HEK293 (cell line): ENCODE results near the gene EXOSC5.

Experiments used
- CTCF ChIA-PET: fragments of 350-600 bp; formaldehyde crosslinking; extraction: SDS; loops from one replicate; lab custom pipeline; 2021; ENCODE audit warnings: antibody characterized with exemption; lab: Yijun Ruan, JAX
- POLR2A ChIA-PET: fragments of 300-600 bp; formaldehyde crosslinking; extraction: SDS; loops from one replicate; lab custom pipeline; 2020; ENCODE audit warnings: antibody characterized with exemption, inconsistent platforms; lab: Yijun Ruan, JAX
- H3K27ac ChIP-seq: fragments of 200-500 bp; sonication (Bioruptor generic); 2 replicates; pipeline ENCODE4 v1.5.1; 2014; ENCODE audit warnings: low read depth, low read length, control low read depth, inconsistent platforms; ENCODE audit errors: extremely low read depth
- H3K36me3 ChIP-seq, 2 experiments: fragments of 200-500 bp in 1 of 2; sonication (Bioruptor generic) in 1 of 2; 1 replicate in 1 of 2; 2 replicates in 1 of 2; pipeline ENCODE4 v1.5.1; 2014 to 2017; ENCODE audit warnings: inconsistent platforms in 2 of 2, low read length in 2 of 2; ENCODE audit not compliant: control insufficient read depth in 2 of 2, insufficient read depth in 1 of 2
- H3K4me1 ChIP-seq: fragments of 200-500 bp; sonication (Bioruptor generic); 2 replicates; pipeline ENCODE4 v1.5.1; 2014; ENCODE audit warnings: mild to moderate bottlenecking, low read length, inconsistent platforms; ENCODE audit not compliant: control insufficient read depth, insufficient read depth
- H3K4me3 ChIP-seq: 2 replicates; pipeline ENCODE4 v1.5.1; 2011; ENCODE audit warnings: low read depth, mild to moderate bottlenecking, control low read depth, low read length, moderate library complexity
- H3K9me3 ChIP-seq: fragments of 200-500 bp; sonication (Bioruptor generic); 2 replicates; pipeline ENCODE4 v1.5.1; 2014; ENCODE audit warnings: low read depth, low read length, inconsistent platforms; ENCODE audit not compliant: control insufficient read depth, insufficient read depth
- EGR2 ChIP-seq: fragments of 450-650 bp; formaldehyde crosslinking; IDR thresholded peaks from 2 replicates; pipeline ENCODE4 v1.5.1; 2016; ENCODE audit warnings: low read depth, missing biosample characterization, missing genetic modification characterization
- GFI1B ChIP-seq: fragments of 450-650 bp; formaldehyde crosslinking; IDR thresholded peaks from 2 replicates; pipeline ENCODE4 v1.5.1; 2016; ENCODE audit warnings: missing biosample characterization, missing genetic modification characterization
- GLIS1 ChIP-seq: fragments of 450-650 bp; formaldehyde crosslinking; IDR thresholded peaks from 2 replicates; pipeline ENCODE4 v1.5.1; 2016; ENCODE audit warnings: missing biosample characterization, missing genetic modification characterization
- GLIS2 ChIP-seq: fragments of 450-650 bp; formaldehyde crosslinking; IDR thresholded peaks from 2 replicates; pipeline ENCODE4 v1.5.1; 2016; ENCODE audit warnings: missing biosample characterization, missing genetic modification characterization
- HOXC10 ChIP-seq: sonication (generic); formaldehyde crosslinking; IDR thresholded peaks from 2 replicates; pipeline ENCODE4 v1.8.1; 2023; ENCODE audit warnings: mild to moderate bottlenecking, missing genetic modification reagents
- KLF16 ChIP-seq: fragments of 450-650 bp; formaldehyde crosslinking; IDR thresholded peaks from 2 replicates; pipeline ENCODE4 v1.5.1; 2017; ENCODE audit warnings: missing biosample characterization, missing genetic modification characterization
- MYNN ChIP-seq: fragments of 450-650 bp; formaldehyde crosslinking; IDR thresholded peaks from 2 replicates; pipeline ENCODE4 v1.5.1; 2016; ENCODE audit warnings: missing biosample characterization, missing genetic modification characterization, borderline replicate concordance
- OVOL3 ChIP-seq: fragments of 450-650 bp; formaldehyde crosslinking; IDR thresholded peaks from 2 replicates; pipeline ENCODE4 v1.5.1; 2016; ENCODE audit warnings: missing biosample characterization, missing genetic modification characterization
- PRDM1 ChIP-seq: fragments of 450-650 bp; formaldehyde crosslinking; IDR thresholded peaks from 2 replicates; pipeline ENCODE4; 2016; ENCODE audit warnings: missing biosample characterization, missing genetic modification characterization
- SCRT1 ChIP-seq: fragments of 450-650 bp; formaldehyde crosslinking; IDR thresholded peaks from 2 replicates; pipeline ENCODE4 v1.5.1; 2016; ENCODE audit warnings: missing biosample characterization, missing genetic modification characterization, borderline replicate concordance
- SETDB1 ChIP-seq: IDR thresholded peaks from one replicate; pipeline ENCODE4 v1.6.1; 2017; ENCODE audit warnings: mild to moderate bottlenecking, low read length, moderate library complexity, mixed read lengths; ENCODE audit not compliant: insufficient read length
- ZFP37 ChIP-seq: fragments of 450-650 bp; formaldehyde crosslinking; IDR thresholded peaks from 2 replicates; pipeline ENCODE4 v1.5.1; 2016; ENCODE audit warnings: missing biosample characterization, missing genetic modification characterization
- ZFP41 ChIP-seq: fragments of 450-650 bp; formaldehyde crosslinking; IDR thresholded peaks from 2 replicates; pipeline ENCODE4 v1.5.1; 2016; ENCODE audit warnings: missing biosample characterization, missing genetic modification characterization, borderline replicate concordance
- ZNF114 ChIP-seq: fragments of 450-650 bp; formaldehyde crosslinking; IDR thresholded peaks from 2 replicates; pipeline ENCODE4 v1.5.0; 2017; ENCODE audit warnings: missing biosample characterization, missing genetic modification characterization
- ZNF121 ChIP-seq: fragments of 450-650 bp; formaldehyde crosslinking; IDR thresholded peaks from 2 replicates; pipeline ENCODE4 v1.5.1; 2016; ENCODE audit warnings: missing biosample characterization, missing genetic modification characterization
- ZNF155 ChIP-seq: fragments of 450-650 bp; formaldehyde crosslinking; IDR thresholded peaks from 2 replicates; pipeline ENCODE4 v1.5.1; 2016; ENCODE audit warnings: missing biosample characterization, missing genetic modification characterization
- ZNF157 ChIP-seq: fragments of 450-650 bp; formaldehyde crosslinking; IDR thresholded peaks from 2 replicates; pipeline ENCODE4 v1.5.1; 2016; ENCODE audit warnings: missing biosample characterization, missing genetic modification characterization
- ZNF184 ChIP-seq: fragments of 450-650 bp; IDR thresholded peaks from 2 replicates; pipeline ENCODE4 v1.5.1; 2018; ENCODE audit warnings: missing biosample characterization, mild to moderate bottlenecking, missing genetic modification characterization
- ZNF19 ChIP-seq: fragments of 450-650 bp; formaldehyde crosslinking; IDR thresholded peaks from 2 replicates; pipeline ENCODE4; 2016; ENCODE audit warnings: missing biosample characterization, missing genetic modification characterization, low read depth
- ZNF221 ChIP-seq: fragments of 450-650 bp; formaldehyde crosslinking; IDR thresholded peaks from 2 replicates; pipeline ENCODE4 v1.5.1; 2017; ENCODE audit warnings: missing biosample characterization, missing genetic modification characterization, borderline replicate concordance
- ZNF239 ChIP-seq: fragments of 450-650 bp; formaldehyde crosslinking; IDR thresholded peaks from 2 replicates; pipeline ENCODE4 v1.5.1; 2016; ENCODE audit warnings: missing biosample characterization, missing genetic modification characterization
- ZNF302 ChIP-seq: fragments of 450-650 bp; formaldehyde crosslinking; IDR thresholded peaks from 2 replicates; pipeline ENCODE4 v1.5.1; 2016; ENCODE audit warnings: missing biosample characterization, missing genetic modification characterization, low read depth
- ZNF501 ChIP-seq: fragments of 450-650 bp; formaldehyde crosslinking; IDR thresholded peaks from 2 replicates; pipeline ENCODE4 v1.5.1; 2016; ENCODE audit warnings: missing biosample characterization, missing genetic modification characterization
- ZNF510 ChIP-seq: fragments of 450-650 bp; formaldehyde crosslinking; IDR thresholded peaks from 2 replicates; pipeline ENCODE4 v1.5.1; 2018; ENCODE audit warnings: mild to moderate bottlenecking, missing genetic modification characterization, missing biosample characterization; ENCODE audit not compliant: insufficient replicate concordance
- ZNF530 ChIP-seq: fragments of 450-650 bp; formaldehyde crosslinking; IDR thresholded peaks from 2 replicates; pipeline ENCODE4 v1.5.1; 2016; ENCODE audit warnings: low read depth, missing biosample characterization, missing genetic modification characterization
- ZNF544 ChIP-seq: fragments of 450-650 bp; formaldehyde crosslinking; IDR thresholded peaks from 2 replicates; pipeline ENCODE4 v1.5.0; 2017; ENCODE audit warnings: missing biosample characterization, missing genetic modification characterization
- ZNF561 ChIP-seq: fragments of 450-650 bp; IDR thresholded peaks from 2 replicates; pipeline ENCODE4 v1.5.1; 2018; ENCODE audit warnings: missing biosample characterization, missing genetic modification characterization, borderline replicate concordance
- ZNF747 ChIP-seq: fragments of 450-650 bp; formaldehyde crosslinking; IDR thresholded peaks from 2 replicates; pipeline ENCODE4 v1.5.1; 2016; ENCODE audit warnings: missing biosample characterization, missing genetic modification characterization
- ZXDB ChIP-seq: fragments of 450-650 bp; formaldehyde crosslinking; IDR thresholded peaks from 2 replicates; pipeline ENCODE4 v1.5.1; 2016; ENCODE audit warnings: missing biosample characterization, missing genetic modification characterization
- TF ChIP-seq, protein P1 (sequence below): fragments of 450-650 bp; formaldehyde crosslinking; IDR thresholded peaks from 2 replicates; pipeline ENCODE4 v1.5.1; 2017; ENCODE audit warnings: missing biosample characterization, mild to moderate bottlenecking, missing genetic modification characterization, moderate library complexity
- TF ChIP-seq, protein P2 (sequence below): fragments of 450-650 bp; formaldehyde crosslinking; IDR thresholded peaks from 2 replicates; pipeline ENCODE4 v1.5.1; 2016; ENCODE audit warnings: missing biosample characterization, missing genetic modification characterization
- TF ChIP-seq, protein P3 (sequence below): fragments of 450-650 bp; formaldehyde crosslinking; IDR thresholded peaks from 2 replicates; pipeline ENCODE4 v1.5.1; 2016; ENCODE audit warnings: missing biosample characterization, missing genetic modification characterization

The EXOSC5 gene

DNA sequence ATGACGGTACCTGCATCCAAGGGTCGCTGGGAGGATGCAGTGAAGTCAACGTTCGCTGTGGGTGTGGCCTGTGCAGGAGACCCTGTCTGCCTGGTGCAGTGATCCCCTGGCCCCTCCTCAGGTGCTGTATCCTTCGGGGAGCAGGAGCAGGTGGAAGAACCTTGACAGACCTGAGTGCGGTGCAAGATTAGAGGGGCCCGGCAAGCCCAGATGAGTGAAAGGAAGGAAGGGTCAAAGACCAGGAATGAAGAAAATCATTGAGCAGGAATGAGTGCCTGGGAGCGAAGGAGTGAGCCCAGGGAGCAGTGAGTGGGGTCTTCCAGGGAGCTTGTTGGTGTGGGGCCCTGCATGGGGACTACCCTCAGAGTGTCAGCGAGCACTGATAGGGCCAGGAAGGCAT is 17.3 kb upstream of the EXOSC5 start:
- no peaks in the 10 kb centered on the region for H3K9me3 ChIP-seq
- H3K36me3 ChIP-seq = peaks cover 25 to 35% of the 10 kb centered on the region in 2 experiments
- H3K4me3 ChIP-seq = no peak overlapping the region
- ChIA-PET CTCF (interaction anchor here (0.6 to 0.9 kb wide), 2 partner anchors 33 to 149 kb away, joined by 3 to 7 read pairs; no protein-coding TSS in a partner anchor), POLR2A (interaction anchor here (0.5 kb wide), 1 partner anchor 35 kb away, joined by 3 read pairs; no protein-coding TSS in a partner anchor)
- H3K4me1 ChIP-seq = peaks cover under 1% of the 10 kb centered on the region; the same call in 1 of the 2 replicates
- TF ChIP-seq GFI1B (tag by site-specific recombination) (no peak), ZFP37 (tag by site-specific recombination) (no peak), GLIS2 (tag by site-specific recombination) (no peak), ZNF184 (tag by site-specific recombination) (no peak), ZNF561 (tag by site-specific recombination) (no peak), OVOL3 (tag by site-specific recombination) (no peak), ZNF114 (no peak), ZNF530 (no peak), ZNF510 (no peak), EGR2 (tag by site-specific recombination) (no peak), SETDB1 (no peak), KLF16 (tag by site-specific recombination) (no peak), ZNF544 (tag by site-specific recombination) (no peak), PRDM1 (tag by site-specific recombination) (no peak)
- TF ChIP-seq, protein P1, sequence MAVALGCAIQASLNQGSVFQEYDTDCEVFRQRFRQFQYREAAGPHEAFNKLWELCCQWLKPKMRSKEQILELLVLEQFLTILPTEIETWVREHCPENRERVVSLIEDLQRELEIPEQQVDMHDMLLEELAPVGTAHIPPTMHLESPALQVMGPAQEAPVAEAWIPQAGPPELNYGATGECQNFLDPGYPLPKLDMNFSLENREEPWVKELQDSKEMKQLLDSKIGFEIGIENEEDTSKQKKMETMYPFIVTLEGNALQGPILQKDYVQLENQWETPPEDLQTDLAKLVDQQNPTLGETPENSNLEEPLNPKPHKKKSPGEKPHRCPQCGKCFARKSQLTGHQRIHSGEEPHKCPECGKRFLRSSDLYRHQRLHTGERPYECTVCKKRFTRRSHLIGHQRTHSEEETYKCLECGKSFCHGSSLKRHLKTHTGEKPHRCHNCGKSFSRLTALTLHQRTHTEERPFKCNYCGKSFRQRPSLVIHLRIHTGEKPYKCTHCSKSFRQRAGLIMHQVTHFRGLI = no peak
- TF ChIP-seq, protein P2, sequence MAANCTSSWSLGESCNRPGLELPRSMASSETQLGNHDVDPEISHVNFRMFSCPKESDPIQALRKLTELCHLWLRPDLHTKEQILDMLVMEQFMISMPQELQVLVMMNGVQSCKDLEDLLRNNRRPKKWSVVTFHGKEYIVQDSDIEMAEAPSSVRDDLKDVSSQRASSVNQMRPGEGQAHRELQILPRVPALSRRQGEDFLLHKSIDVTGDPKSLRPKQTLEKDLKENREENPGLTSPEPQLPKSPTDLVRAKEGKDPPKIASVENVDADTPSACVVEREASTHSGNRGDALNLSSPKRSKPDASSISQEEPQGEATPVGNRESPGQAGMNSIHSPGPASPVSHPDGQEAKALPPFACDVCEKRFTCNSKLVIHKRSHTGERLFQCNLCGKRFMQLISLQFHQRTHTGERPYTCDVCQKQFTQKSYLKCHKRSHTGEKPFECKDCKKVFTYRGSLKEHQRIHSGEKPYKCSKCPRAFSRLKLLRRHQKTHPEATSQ = no peak
- TF ChIP-seq, protein P3, sequence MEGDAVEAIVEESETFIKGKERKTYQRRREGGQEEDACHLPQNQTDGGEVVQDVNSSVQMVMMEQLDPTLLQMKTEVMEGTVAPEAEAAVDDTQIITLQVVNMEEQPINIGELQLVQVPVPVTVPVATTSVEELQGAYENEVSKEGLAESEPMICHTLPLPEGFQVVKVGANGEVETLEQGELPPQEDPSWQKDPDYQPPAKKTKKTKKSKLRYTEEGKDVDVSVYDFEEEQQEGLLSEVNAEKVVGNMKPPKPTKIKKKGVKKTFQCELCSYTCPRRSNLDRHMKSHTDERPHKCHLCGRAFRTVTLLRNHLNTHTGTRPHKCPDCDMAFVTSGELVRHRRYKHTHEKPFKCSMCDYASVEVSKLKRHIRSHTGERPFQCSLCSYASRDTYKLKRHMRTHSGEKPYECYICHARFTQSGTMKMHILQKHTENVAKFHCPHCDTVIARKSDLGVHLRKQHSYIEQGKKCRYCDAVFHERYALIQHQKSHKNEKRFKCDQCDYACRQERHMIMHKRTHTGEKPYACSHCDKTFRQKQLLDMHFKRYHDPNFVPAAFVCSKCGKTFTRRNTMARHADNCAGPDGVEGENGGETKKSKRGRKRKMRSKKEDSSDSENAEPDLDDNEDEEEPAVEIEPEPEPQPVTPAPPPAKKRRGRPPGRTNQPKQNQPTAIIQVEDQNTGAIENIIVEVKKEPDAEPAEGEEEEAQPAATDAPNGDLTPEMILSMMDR (tag by site-specific recombination) = no peak
- H3K27ac ChIP-seq = no peak overlapping the region

DNA sequence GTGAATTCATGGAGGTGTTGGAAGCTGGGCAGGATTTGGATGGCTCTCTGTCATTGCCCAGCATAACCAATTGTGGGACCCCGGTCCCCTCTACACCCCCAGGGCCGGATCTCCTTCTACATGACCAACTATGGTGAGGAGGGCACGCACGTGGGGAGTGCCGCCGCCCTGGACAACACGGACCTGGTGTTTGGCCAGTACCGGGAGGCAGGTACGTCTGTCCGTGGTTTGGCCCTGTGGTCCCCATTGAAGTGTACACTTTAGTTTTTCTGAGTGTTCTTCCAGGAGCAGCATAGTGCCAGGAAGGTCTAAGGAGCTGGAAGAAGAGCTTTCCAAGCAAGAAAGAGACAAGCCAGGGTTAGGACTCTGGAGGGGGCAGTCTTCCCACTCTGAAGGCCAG is 16.8 kb upstream of the EXOSC5 start:
- ChIA-PET CTCF (interaction anchor here (0.6 kb wide), 1 partner anchor 32 kb away, joined by 3 read pairs; no protein-coding TSS in a partner anchor), POLR2A (interaction anchor here (0.5 kb wide), 1 partner anchor 35 kb away, joined by 3 read pairs; no protein-coding TSS in a partner anchor)
- TF ChIP-seq ZNF530 (no peak), ZNF501 (no peak), SCRT1 (tag by site-specific recombination) (no peak), GLIS1 (tag by site-specific recombination) (no peak), ZNF302 (tag by site-specific recombination) (no peak), ZNF221 (tag by site-specific recombination) (no peak), ZNF747 (tag by site-specific recombination) (no peak), ZXDB (tag by site-specific recombination) (no peak), ZNF155 (tag by site-specific recombination) (no peak), HOXC10 (CRISPR knock-in tag) (no peak), ZNF19 (tag by site-specific recombination) (no peak), ZFP41 (tag by site-specific recombination) (no peak), ZNF239 (tag by site-specific recombination) (no peak), ZNF157 (tag by site-specific recombination) (no peak), MYNN (tag by site-specific recombination) (no peak), ZNF121 (no peak)

More for the DNA sequence above, 16.8 kb upstream of the EXOSC5 start:
- Histone ChIP-seq H3K27ac (no peak overlapping the region), H3K4me3 (no peak overlapping the region), H3K9me3 (no peaks in the 10 kb centered on the region), H3K36me3 (peaks cover 20 to 30% of the 10 kb centered on the region in 2 experiments), H3K4me1 (peaks cover 5% of the 10 kb centered on the region; the same call in 1 of the 2 replicates)
